ENCODE results near the gene VEGFC.

GRCh38 chr4:176833400-176834175 is 40.9 kb upstream of the VEGFC start:
- no peak for TF ChIP-seq POLR2A (IDR thresholded peaks at IDR 0.05)
- no peak for TF ChIP-seq CTCF (IDR thresholded peaks at IDR 0.05)

Measured in uterus (tissue), 2 donors.